Type B pancreatic cell (in vitro differentiated cells): ENCODE data around the gene MLLT3. TPM values are rescaled to one million over a fixed set of nuclear protein-coding genes. Genes with fewer than 3 reads are reported as not detected.

Experiments used
- DNase-seq: peaks from one replicate; pipeline ENCODE4 v3.0.0; 2021; ENCODE audit warnings: mixed read lengths; ENCODE audit not compliant: unreplicated experiment; ENCODE audit errors: extremely low spot score
- H3K27ac Mint-ChIP-seq: 2 replicates; pipeline ENCODE4 v1.8.0; 2021; ENCODE audit warnings: mild to moderate bottlenecking, mixed read lengths
- H3K27me3 Mint-ChIP-seq: 2 replicates; pipeline ENCODE4 v1.8.0; 2021; ENCODE audit warnings: mixed read lengths
- H3K36me3 Mint-ChIP-seq: 2 replicates; pipeline ENCODE4 v1.8.0; 2021; ENCODE audit warnings: mixed read lengths
- H3K4me1 Mint-ChIP-seq: one replicate; pipeline ENCODE4 v1.8.0; 2021; ENCODE audit warnings: mixed read lengths; ENCODE audit not compliant: unreplicated experiment
- H3K4me3 Mint-ChIP-seq: 2 replicates; pipeline ENCODE4 v1.8.0; 2021; ENCODE audit warnings: mild to moderate bottlenecking, mixed read lengths
- H3K9me3 Mint-ChIP-seq: 2 replicates; pipeline ENCODE4 v1.8.0; 2021; ENCODE audit warnings: mixed read lengths
- CTCF ChIP-seq: fragments of 200-600 bp; sonication (generic); conservative IDR thresholded peaks from 2 replicates; pipeline ENCODE4 v1.5.0; 2021; ENCODE audit warnings: antibody characterized with exemption, mild to moderate bottlenecking
- total RNA-seq: library from RNA; stranded (reverse); gene quantifications from 2 replicates; pipeline ENCODE4 v1.2.1, GENCODE V29; 2021; ENCODE audit warnings: low replicate concordance

MLLT3 gene
- total RNA-seq, 1 donor from 2014 or later, result 44.2 TPM

- Mint-ChIP-seq H3K4me1 (peaks cover 24% of the 10 kb centered on the region), H3K27me3 (no peaks in the 10 kb centered on the region), H3K4me3 (no peak overlapping the region), H3K9me3 (no peaks in the 10 kb centered on the region), H3K27ac (no peak overlapping the region), H3K36me3 (peaks cover 7% of the 10 kb centered on the region)
- no peak for TF ChIP-seq CTCF
- no peak for DNase-seq
Observed at GRCh38 chr9:20395651-20396050, 226.6 kb downstream of the MLLT3 start.

- H3K36me3 Mint-ChIP-seq, result peaks cover 14% of the 10 kb centered on the region
- TF ChIP-seq CTCF, result no peak
- H3K4me3 Mint-ChIP-seq, result no peak overlapping the region
- H3K27me3 Mint-ChIP-seq, result no peaks in the 10 kb centered on the region
- H3K9me3 Mint-ChIP-seq, result peaks cover 7% of the 10 kb centered on the region
- no peak for DNase-seq
- H3K27ac Mint-ChIP-seq, result no peak overlapping the region
- peaks cover 24% of the 10 kb centered on the region for H3K4me1 Mint-ChIP-seq
Observed at GRCh38 chr9:20394969-20395368, 227.3 kb downstream of the MLLT3 start.

DNA sequence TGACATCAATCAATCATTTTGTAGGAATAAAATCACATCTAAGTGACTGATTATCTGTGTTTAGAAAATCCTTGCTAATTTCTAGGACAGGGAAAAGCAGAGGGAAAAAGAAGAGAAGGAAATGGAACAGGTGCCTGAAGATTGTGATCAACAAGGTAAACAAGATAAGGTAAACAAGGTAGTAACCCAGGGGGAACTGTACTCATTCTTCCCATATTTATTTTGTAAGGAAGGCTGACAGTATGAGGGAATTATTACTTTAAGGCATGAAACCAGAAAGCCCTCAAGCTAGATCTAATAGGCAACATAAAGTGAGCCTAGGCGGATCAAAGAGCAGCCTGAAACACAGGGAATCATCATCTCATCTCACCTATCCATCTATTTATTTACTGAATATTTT is 231.1 kb downstream of the MLLT3 start:
- peaks cover 26% of the 10 kb centered on the region for H3K36me3 Mint-ChIP-seq
- no peak overlapping the region for H3K27ac Mint-ChIP-seq
- peaks cover 20% of the 10 kb centered on the region for H3K9me3 Mint-ChIP-seq
- H3K27me3 Mint-ChIP-seq, result no peaks in the 10 kb centered on the region
- no peak overlapping the region for H3K4me3 Mint-ChIP-seq
- DNase-seq, result no peak
- no peak for TF ChIP-seq CTCF
- peaks cover 13% of the 10 kb centered on the region for H3K4me1 Mint-ChIP-seq

GRCh38 chr9:20390400-20390799 is 231.9 kb downstream of the MLLT3 start:
- Mint-ChIP-seq H3K4me3 (no peak overlapping the region), H3K27ac (no peak overlapping the region), H3K36me3 (peaks cover 26% of the 10 kb centered on the region), H3K4me1 (peaks cover 13% of the 10 kb centered on the region), H3K27me3 (no peaks in the 10 kb centered on the region), H3K9me3 (peaks cover 20% of the 10 kb centered on the region)
- no peak for TF ChIP-seq CTCF
- DNase-seq, result no peak

DNA sequence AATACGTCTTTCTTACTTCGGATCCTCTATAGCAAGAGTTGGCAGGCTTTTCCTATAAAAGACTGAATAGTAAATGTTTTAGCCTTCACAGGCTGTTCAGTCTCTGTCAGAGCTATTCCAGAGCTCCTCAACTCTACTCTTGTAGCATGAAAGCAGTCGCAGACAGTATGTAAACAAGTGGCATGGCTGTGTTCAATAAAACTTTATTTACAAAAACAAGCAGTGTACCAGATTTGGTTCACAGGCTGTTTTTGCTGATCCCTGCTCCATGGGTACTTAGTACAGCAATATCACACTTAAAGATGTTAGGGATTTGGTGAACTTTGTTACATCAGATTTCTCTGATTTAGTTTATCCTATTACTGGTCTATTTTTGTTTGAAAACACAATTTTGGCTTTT is 235.2 kb downstream of the MLLT3 start:
- no peak for DNase-seq
- H3K27ac Mint-ChIP-seq, result no peak overlapping the region
- no peaks in the 10 kb centered on the region for H3K27me3 Mint-ChIP-seq
- TF ChIP-seq CTCF, result no peak
- peaks cover 12% of the 10 kb centered on the region for H3K4me1 Mint-ChIP-seq
- H3K9me3 Mint-ChIP-seq, result peaks cover 20% of the 10 kb centered on the region
- H3K4me3 Mint-ChIP-seq, result no peak overlapping the region
- peaks cover 23% of the 10 kb centered on the region for H3K36me3 Mint-ChIP-seq

GRCh38 chr9:20384642-20385041 is 237.7 kb downstream of the MLLT3 start:
- Mint-ChIP-seq H3K36me3 (peaks cover 14% of the 10 kb centered on the region), H3K27me3 (no peaks in the 10 kb centered on the region), H3K4me1 (peaks cover 22% of the 10 kb centered on the region), H3K27ac (no peak overlapping the region), H3K4me3 (no peak overlapping the region), H3K9me3 (peaks cover 11% of the 10 kb centered on the region)
- no peak for TF ChIP-seq CTCF
- DNase-seq, result no peak
